Tibial nerve (tissue), 3 donors: ENCODE data around the gene DNAJA2.

Experiments used
- CTCF ChIP-seq, 5 experiments: fragments of 200-600 bp in 3 of 5; fragments of 450-650 bp in 2 of 5; sonication (generic) in 3 of 5; IDR thresholded peaks; one replicate each; pipeline ENCODE4 v1.5.1; 2016 to 2019; ENCODE audit warnings: antibody characterized with exemption in 5 of 5, mild to moderate bottlenecking in 3 of 5, moderate library complexity in 2 of 5
- POLR2A ChIP-seq, 2 donors: fragments of 450-650 bp; IDR thresholded peaks; one replicate each; pipeline ENCODE4 v1.6.1; 2017; ENCODE audit warnings: antibody characterized with exemption in 2 of 2, mild to moderate bottlenecking in 2 of 2, moderate library complexity in 2 of 2

- TF ChIP-seq CTCF (IDR thresholded peaks at IDR 0.05) (no peak), POLR2A (IDR thresholded peaks at IDR 0.05) (no peak)
Measured at GRCh38 chr16:47013172-47013571, 39.7 kb upstream of the DNAJA2 start.
